Effector CD4-positive, alpha-beta T cell (primary cell): ENCODE measurements around the gene ZCCHC12.

Source experiments
- DNase-seq: peaks from one replicate; pipeline ENCODE4 v3.0.0-alpha.2; 2020

The ZCCHC12 gene

DNA sequence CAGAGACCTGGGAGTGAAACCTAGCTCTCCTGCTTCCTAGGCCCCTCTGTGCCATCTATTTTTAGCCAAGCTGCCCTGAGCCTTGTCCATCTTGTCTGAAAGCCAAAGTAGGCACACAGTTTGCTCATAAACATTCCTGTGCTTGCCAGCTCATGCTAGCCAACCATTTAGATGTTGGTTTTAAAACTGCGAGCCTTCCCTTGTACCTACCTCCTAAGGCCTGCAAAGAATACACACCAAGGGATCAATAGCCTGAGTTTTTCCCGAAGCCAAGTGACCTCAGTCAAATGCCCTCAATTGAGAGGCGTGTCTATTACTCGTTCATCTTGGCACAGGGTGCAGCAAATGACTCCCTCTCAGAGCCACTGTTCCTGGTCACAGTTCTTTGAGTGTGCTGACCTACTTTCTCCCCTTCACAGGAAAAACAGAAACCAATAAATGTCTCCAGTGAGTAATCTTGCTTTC lies 48.5 kb downstream of the ZCCHC12 start:
- DNase-seq = no peak
